Activated T-helper 2 cell treated with anti-CD3 and anti-CD28 coated beads, Interferon-gamma antibody, Interleukin-2, Interleukin-4, amounts not matched to agents 10 μg/mL and 5 μg/mL and 100 μg/mL, durations not matched to agents 14 hours and 24 hours and 36 hours (primary cell): ENCODE measurements around the gene CMIP. TPM values are rescaled to one million over a fixed set of nuclear protein-coding genes. Genes with fewer than 3 reads are reported as not detected.
A peak's percentile ranks its signal among the peaks of the same experiment; 100 is the strongest.

Experiments used
- DNase-seq: peaks from one replicate; pipeline ENCODE4 v3.0.0; 2021; ENCODE audit warnings: low spot score
- H3K27ac Mint-ChIP-seq: one replicate; pipeline ENCODE4 v1.8.0; 2021; ENCODE audit warnings: mixed read lengths
- H3K27me3 Mint-ChIP-seq: one replicate; pipeline ENCODE4 v1.8.0; 2021; ENCODE audit warnings: low read depth, mixed read lengths
- H3K36me3 Mint-ChIP-seq: one replicate; pipeline ENCODE4 v1.8.0; 2021; ENCODE audit warnings: low read depth, mixed read lengths
- H3K4me1 Mint-ChIP-seq: one replicate; pipeline ENCODE4 v1.8.0; 2021; ENCODE audit warnings: low read depth, mixed read lengths
- H3K4me3 Mint-ChIP-seq: one replicate; pipeline ENCODE4 v1.8.0; 2021; ENCODE audit warnings: low read depth, mild to moderate bottlenecking, moderate library complexity, mixed read lengths
- H3K9me3 Mint-ChIP-seq: one replicate; pipeline ENCODE4 v1.8.0; 2021; ENCODE audit warnings: mixed read lengths
- intact Hi-C: fragments of 100-400 bp; cut with micrococcal nuclease; formaldehyde crosslinking; loops from one replicate; pipeline ENCODE4 v1.15.1; 2023
- total RNA-seq: library from RNA; stranded (reverse); gene quantifications from 2 replicates; pipeline ENCODE4 v1.2.3, GENCODE V29; 2022

CMIP gene
- total RNA-seq, 1 donor from 2014 or later: 68.0 TPM

DNA sequence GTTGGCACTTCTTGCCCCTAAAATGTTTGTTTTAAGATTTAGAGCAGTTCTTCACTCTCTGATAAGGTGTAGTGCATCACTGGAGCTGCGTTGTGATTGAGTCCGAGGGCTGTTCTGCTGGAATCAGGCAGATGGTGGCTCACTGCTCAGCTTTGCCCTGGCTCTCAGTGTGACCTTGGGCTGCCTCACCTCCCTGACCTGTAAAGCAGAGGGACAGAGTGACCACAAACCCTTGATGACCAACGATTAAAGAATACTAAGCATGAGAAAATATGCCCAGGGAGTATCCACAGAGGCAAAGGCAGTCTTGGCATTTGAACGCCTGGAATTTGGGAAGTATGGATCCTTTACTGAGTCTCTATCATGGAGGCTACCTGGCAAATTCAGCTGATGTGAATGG lies 18.1 kb downstream of the CMIP start:
- no peak overlapping the region for H3K4me3 Mint-ChIP-seq
- intact Hi-C loops: no loop called here
- no peaks in the 10 kb centered on the region for H3K9me3 Mint-ChIP-seq
- H3K4me1 Mint-ChIP-seq: peaks cover 46% of the 10 kb centered on the region
- H3K36me3 Mint-ChIP-seq: peaks cover 57% of the 10 kb centered on the region
- no peaks in the 10 kb centered on the region for H3K27me3 Mint-ChIP-seq
- no peak overlapping the region for H3K27ac Mint-ChIP-seq
- DNase-seq: no peak

DNA sequence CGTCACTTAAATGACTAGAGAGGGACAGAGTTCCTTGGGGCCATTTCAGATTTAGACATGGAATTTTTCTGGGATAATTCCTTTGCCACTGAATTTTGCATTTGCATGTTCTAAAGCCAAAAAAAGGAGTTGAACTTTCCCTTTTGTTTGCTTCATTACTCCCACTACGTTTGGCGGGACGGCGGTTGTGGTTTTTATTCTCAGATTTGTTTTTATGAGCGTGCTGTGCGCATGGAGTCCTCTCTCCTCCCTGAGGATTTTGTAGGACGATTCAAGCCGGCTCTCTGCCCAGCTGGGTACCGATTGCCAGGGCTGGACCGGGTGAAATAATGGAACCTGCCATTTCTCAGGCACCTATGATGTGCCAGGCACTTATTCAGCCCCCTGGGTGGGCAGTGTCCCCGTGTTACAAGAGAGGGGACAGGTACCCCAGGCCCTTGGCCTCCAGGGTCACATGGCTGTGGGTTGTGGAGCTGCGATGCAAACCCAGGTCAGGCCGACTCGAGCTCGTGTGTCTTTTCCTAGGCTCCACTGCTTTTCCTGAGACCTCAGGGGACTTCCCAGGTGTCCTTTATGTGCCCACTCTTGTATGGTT lies 18.8 kb downstream of the CMIP start:
- H3K4me1 Mint-ChIP-seq: peaks cover 47% of the 10 kb centered on the region
- H3K4me3 Mint-ChIP-seq: no peak overlapping the region
- no peak for DNase-seq
- peaks cover 55% of the 10 kb centered on the region for H3K36me3 Mint-ChIP-seq
- H3K27me3 Mint-ChIP-seq: no peaks in the 10 kb centered on the region
- H3K27ac Mint-ChIP-seq: no peak overlapping the region
- intact Hi-C loops: no loop called here
- no peaks in the 10 kb centered on the region for H3K9me3 Mint-ChIP-seq

- no peak overlapping the region for H3K27ac Mint-ChIP-seq
- H3K4me3 Mint-ChIP-seq: no peak overlapping the region
- DNase-seq: no peak
- H3K4me1 Mint-ChIP-seq: peaks cover 49% of the 10 kb centered on the region
- H3K9me3 Mint-ChIP-seq: no peaks in the 10 kb centered on the region
- intact Hi-C loops: no loop called here
- no peaks in the 10 kb centered on the region for H3K27me3 Mint-ChIP-seq
- peaks cover 49% of the 10 kb centered on the region for H3K36me3 Mint-ChIP-seq
Observed at GRCh38 chr16:81464279-81464678, 19.7 kb downstream of the CMIP start.

- no peak for DNase-seq
- Mint-ChIP-seq H3K4me3 (no peak overlapping the region), H3K36me3 (peaks cover 38% of the 10 kb centered on the region), H3K4me1 (peaks cover 60% of the 10 kb centered on the region), H3K9me3 (no peaks in the 10 kb centered on the region), H3K27ac (no peak overlapping the region), H3K27me3 (no peaks in the 10 kb centered on the region)
- intact Hi-C loops: no loop called here
Observed at GRCh38 chr16:81465375-81465943, 20.9 kb downstream of the CMIP start.

GRCh38 chr16:81466356-81466980 lies 21.9 kb downstream of the CMIP start:
- Mint-ChIP-seq H3K4me1 (peaks cover 56% of the 10 kb centered on the region), H3K27ac (no peak overlapping the region), H3K27me3 (no peaks in the 10 kb centered on the region), H3K36me3 (peaks cover 29% of the 10 kb centered on the region), H3K4me3 (no peak overlapping the region), H3K9me3 (no peaks in the 10 kb centered on the region)
- no peak for DNase-seq
- intact Hi-C loops: no loop called here

DNA sequence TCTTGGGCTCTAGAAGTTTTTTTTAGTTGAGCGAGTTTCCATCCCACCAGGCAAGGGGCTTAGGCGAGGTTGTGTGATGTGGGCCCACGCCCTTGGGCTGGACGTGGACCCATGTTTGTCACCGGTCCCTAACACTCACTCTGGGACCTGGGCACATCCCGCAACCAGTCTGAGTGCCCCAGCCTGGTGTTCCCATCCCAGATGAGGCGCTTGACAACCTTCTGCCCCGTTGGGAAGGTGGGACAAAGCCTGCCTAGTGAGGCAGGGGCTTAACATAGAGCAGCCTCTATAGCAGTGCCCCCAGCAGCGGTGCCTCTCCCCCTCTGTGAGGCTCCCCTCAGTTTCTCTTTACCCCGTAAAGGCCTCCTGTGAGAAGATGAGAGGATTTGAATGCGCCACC lies 22.5 kb downstream of the CMIP start:
- intact Hi-C loops: no loop called here
- Mint-ChIP-seq H3K27ac (no peak overlapping the region), H3K4me3 (no peak overlapping the region), H3K9me3 (no peaks in the 10 kb centered on the region), H3K27me3 (no peaks in the 10 kb centered on the region), H3K4me1 (peaks cover 58% of the 10 kb centered on the region), H3K36me3 (peaks cover 31% of the 10 kb centered on the region)
- DNase-seq: no peak

GRCh38 chr16:81467815-81468214 lies 23.2 kb downstream of the CMIP start:
- intact Hi-C loops: no loop called here
- Mint-ChIP-seq H3K27me3 (no peaks in the 10 kb centered on the region), H3K36me3 (peaks cover 27% of the 10 kb centered on the region), H3K4me3 (no peak overlapping the region), H3K4me1 (peaks cover 54% of the 10 kb centered on the region), H3K9me3 (no peaks in the 10 kb centered on the region), H3K27ac (no peak overlapping the region)
- no peak for DNase-seq

DNA sequence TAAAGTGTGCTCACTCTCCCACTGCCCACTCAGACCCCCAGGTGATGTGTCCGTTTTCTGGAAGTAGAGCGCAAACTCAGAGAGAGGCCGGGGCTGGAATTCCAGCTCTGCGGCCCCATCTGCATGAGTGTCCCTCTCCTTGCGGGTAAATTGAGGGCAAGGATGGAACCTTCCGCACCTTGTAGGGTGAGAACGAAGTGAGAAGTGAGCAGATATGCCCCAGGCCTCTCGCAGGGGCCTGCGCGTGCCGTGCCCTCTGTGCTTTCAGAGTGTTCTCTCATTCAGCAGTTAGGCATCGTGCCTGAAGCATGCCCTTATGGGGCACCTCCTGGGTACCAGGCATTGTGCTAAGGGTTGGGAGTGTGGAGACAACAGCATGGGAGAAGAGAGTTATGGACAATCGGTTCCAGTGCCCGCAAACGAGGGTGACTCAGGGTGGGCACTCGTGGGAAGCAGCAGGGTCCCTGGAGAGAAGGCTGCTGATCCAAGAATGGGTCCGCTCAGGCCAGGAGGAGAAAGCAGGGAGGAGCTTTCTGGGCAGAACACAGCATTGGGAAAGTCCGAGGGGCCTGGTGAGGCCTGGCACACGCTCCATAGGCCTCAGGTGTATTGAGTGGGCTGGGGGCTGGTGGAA lies 23.8 kb downstream of the CMIP start:
- Mint-ChIP-seq H3K27me3 (no peaks in the 10 kb centered on the region), H3K4me3 (peak overlapping the region; percentile 2), H3K9me3 (no peaks in the 10 kb centered on the region), H3K4me1 (peaks cover 58% of the 10 kb centered on the region), H3K27ac (peak overlapping the region; percentile 84), H3K36me3 (peaks cover 32% of the 10 kb centered on the region)
- intact Hi-C loops: no loop called here
- DNase-seq: no peak

DNA sequence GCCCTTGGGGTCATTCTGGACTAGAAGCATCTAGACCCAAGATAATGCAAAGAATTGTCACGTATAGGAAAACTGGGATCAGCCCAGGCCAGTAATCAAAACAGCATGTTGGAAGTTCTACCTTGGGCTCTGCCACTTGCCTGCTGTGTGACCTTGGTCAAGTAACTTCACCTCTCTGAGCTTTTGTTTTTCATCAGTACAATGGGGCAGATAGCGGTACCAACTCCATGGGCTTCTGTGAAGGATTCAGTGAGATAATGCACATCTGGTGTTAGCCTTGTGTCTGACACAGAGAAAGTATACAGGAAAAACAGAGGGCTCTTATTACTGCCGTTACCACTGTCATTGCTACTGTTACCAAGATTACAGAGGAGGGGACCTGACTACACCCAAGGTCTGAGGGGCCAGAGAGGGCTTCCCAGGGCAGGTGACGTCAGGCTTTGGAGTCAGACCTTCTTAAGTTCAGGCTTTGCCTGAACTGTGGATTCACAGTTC lies 24.6 kb downstream of the CMIP start:
- Mint-ChIP-seq H3K27me3 (no peaks in the 10 kb centered on the region), H3K27ac (peak overlapping the region; percentile 84), H3K4me3 (peak overlapping the region; percentile 68), H3K36me3 (peaks cover 32% of the 10 kb centered on the region), H3K9me3 (no peaks in the 10 kb centered on the region), H3K4me1 (peaks cover 60% of the 10 kb centered on the region)
- intact Hi-C loops: no loop called here
- DNase-seq: no peak

DNA sequence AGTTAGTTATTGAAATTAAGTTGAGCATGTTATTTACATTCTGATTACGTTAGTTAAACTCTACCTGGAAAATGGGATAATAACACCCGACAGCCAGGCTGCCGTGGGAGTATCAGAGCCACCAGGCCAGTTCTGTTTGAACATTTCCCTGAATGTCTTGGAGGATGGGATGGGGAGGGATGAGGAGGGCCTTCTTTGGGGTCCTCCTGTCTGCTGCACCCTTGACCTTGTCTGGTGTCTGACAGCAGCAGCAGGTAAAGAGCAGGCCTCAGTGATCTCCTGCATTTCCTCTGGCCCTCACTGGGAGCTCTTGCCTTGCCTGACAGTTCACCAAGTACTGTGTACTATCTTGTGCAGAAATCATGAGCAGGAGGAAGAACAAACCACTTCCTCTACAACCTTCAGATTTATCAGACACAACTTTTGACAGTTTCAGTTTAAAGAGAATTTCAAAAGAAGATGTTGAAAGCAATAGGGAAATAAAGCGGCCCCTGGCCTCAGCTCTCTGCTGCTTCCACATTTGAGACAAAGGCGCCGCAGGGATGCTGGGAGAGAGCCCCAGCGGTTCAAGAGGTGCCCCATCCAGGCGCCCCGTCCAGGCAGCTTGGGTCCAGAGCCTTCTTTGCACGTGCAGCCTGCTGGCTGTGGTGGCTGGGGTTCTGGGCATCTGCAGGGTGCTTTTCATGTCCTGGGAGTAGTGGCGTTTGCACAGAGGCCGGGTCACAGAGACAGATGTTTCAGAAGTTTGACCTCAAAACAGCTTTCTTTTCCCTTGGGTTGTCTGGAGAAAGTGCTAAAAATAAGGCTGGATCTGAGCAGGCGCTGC lies 25.3 kb downstream of the CMIP start:
- Mint-ChIP-seq H3K27me3 (no peaks in the 10 kb centered on the region), H3K4me1 (peaks cover 59% of the 10 kb centered on the region), H3K27ac (peak overlapping the region; percentile 84), H3K36me3 (peaks cover 30% of the 10 kb centered on the region), H3K9me3 (no peaks in the 10 kb centered on the region), H3K4me3 (peak overlapping the region; percentile 68)
- intact Hi-C loops: loop anchor here (1.0 kb wide), 1 partner anchor 24 kb away; no protein-coding TSS in a partner anchor
- DNase-seq: peak; percentile 48

GRCh38 chr16:81470796-81471636 lies 26.4 kb downstream of the CMIP start:
- Mint-ChIP-seq H3K9me3 (no peaks in the 10 kb centered on the region), H3K4me1 (peaks cover 67% of the 10 kb centered on the region), H3K27ac (peak overlapping the region; percentile 84), H3K27me3 (no peaks in the 10 kb centered on the region), H3K4me3 (peak overlapping the region; percentile 68), H3K36me3 (peaks cover 32% of the 10 kb centered on the region)
- no peak for DNase-seq
- intact Hi-C loops: loop anchor here (1.0 kb wide), 1 partner anchor 25 kb away; no protein-coding TSS in a partner anchor

DNA sequence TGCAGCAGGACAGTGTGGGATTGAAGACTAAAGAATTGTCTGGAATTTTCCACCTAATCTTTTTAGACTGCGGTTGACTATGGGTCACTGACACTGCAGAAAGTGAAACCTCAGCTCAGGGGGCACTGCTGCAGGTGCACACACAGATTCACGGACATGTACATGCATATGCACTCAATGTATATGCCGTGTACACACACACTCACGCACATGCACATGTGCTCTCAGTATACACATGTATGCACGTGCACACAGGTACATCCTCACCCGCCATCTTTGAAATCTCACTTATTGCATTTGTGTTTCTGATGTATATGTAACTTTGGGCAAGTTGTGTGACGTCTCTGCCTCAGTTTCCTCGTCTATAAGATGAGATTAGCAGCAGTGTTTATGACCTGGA lies 27.3 kb downstream of the CMIP start:
- H3K4me1 Mint-ChIP-seq: peaks cover 69% of the 10 kb centered on the region
- DNase-seq: no peak
- no peaks in the 10 kb centered on the region for H3K9me3 Mint-ChIP-seq
- H3K4me3 Mint-ChIP-seq: no peak overlapping the region
- H3K27ac Mint-ChIP-seq: no peak overlapping the region
- H3K36me3 Mint-ChIP-seq: peaks cover 41% of the 10 kb centered on the region
- intact Hi-C loops: no loop called here
- no peaks in the 10 kb centered on the region for H3K27me3 Mint-ChIP-seq
